Right renal cortex interstitium (tissue), 3 donors: ENCODE measurements around the gene GNAI3. TPM values are rescaled to one million over a fixed set of nuclear protein-coding genes. Genes with fewer than 3 reads are reported as not detected.
A peak's percentile ranks its signal among the peaks of the same experiment; 100 is the strongest.

Source experiments
- DNase-seq, 3 donors: peaks; one replicate each; pipeline ENCODE4 v3.0.0-alpha.2; 2013; ENCODE audit warnings: low read depth in 3 of 3, low spot score in 2 of 3
- polyA plus RNA-seq, 3 donors: library from polyadenylated mRNA; unstranded; fragments of 120-200 nt; gene quantifications; one replicate each; pipeline ENCODE4 v1.2.1, GENCODE V29; 2013; ENCODE audit not compliant: insufficient read length in 3 of 3

GNAI3 gene
- polyA plus RNA-seq, 3 donors, result 12.5 to 13.8 (median 13.5) TPM

DNA sequence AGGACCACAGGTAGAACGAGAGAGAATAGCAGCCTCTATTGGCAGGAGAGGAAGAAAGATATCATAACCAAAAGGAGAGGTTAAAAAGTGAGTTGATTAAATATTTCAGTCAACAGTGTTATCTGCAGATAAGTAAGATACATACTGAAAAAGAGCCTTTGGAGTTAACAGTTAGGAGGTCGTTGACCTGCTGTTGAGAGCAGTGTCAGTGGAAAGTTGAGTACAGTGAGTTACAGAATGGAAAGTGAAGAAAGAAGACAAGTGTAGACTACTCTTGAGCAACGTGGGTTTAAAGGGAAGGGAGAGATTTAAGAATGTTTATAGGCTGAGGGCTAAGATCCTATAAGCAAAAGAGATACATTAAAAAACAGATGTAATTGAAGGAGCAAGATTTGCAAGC lies 40.8 kb downstream of the GNAI3 start:
- no peak for DNase-seq

DNA sequence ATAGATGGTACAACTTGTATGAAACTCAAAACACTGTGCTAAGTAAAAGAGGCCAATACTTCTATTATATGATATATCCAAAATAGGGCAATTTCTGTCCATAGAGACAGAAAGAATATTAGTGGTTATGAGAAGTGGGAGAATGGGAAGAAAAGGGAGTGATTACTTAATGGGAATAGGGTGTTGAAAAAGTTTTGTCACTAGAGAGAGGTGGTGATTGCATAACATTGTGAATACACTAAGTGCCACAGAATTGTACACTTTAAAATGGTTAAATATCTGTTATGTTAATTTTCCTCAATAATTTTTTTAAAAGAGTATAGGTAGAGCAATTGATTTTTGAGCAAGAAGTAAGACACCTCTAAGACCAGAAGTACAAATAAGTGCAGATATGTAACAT lies 41.3 kb downstream of the GNAI3 start:
- no peak for DNase-seq

DNA sequence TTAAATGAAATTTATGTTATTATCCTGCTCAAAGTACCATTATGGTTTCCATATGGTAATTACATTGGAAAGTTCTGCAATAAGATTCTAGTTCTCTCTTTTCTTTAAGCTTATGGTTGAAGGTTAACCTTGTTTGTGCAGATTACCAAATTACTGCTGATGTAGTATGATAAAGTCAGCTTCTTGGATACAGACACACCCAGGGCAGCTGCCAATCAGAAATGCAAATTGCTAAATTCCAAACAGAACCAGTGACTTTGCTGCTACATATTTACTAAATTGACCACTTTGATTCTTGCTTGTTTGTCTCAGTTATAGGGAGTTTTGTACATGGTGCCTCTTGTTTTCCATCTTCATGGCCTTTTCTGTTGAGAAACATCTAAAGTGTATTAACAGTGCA lies 44.5 kb downstream of the GNAI3 start:
- DNase-seq, result no peak

DNA sequence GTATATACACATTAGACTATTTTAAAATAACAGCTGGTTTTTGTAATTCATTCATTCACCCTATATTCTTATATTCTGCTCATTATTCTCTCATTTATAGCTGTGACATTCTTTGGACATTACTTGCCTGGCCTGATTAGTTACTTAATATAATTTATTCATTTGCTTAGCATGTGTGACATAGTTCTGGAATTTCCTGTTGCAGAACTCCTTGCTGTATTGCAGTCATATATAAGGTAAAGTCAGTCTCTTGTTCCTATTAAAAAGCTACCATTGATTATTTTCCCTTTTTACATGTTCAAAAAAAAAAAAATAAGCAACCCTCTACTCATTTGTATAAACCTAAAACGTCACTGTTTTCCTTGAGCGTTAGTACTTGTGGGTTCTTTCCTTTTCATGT lies 47.1 kb downstream of the GNAI3 start:
- DNase-seq, result peak in 1 of 3 donors; percentile 29

DNA sequence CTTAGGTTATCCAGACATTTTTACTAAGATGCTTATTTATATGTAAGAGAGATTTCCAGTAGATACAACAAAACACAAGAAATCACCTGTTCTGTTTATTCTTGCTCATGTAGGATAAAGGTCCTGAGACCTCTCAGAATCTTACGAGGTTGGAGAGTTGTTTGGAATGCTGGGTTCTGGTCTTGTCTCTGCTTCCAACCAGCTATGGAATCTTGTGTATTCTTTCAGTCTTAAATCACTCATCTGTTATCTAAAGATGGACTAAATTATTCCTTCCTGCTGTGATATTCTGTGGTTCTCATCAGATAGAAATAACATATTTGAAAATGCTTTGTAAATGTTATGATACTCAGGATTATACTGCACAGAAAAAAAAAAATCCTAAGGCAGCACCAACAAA lies 49.7 kb downstream of the GNAI3 start:
- DNase-seq, result no peak

DNA sequence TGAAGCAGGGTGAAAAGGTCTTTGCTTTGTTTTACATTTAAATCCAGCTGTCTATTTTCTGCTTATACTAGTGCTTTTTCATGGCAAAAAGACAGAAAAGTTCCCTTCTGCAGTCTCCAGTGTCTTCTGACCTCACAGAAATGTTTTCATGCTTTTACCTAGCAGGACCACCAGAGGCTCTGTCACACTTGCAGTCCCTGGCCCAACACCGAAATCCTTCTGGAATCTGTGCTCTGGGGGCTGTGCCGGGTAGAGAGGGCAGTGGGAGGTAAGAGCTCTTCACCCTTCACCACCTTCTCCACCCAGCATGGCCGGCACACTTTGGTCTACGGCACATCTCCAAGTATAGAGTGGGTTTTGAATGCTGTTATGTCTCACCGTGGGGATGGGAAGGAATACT lies 50.2 kb downstream of the GNAI3 start:
- DNase-seq, result no peak

DNA sequence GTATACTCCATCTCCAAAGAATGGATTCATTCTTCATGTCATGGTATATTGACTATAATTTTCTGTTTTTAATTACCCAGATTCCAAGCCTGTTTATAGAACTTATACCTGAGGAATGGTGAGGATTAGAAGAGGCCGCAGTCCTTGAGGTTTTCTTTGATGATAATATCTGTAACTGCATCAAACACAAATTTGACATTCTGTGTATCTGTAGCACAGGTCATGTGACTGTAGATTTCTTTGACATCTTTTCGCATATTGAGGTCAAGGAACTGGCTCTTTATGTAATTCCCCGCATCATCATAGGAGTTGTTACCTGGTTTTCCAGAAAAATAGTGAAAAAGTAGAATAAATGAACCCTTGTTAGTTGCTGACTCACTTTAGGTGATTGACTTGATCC lies 54.8 kb downstream of the GNAI3 start:
- no peak for DNase-seq

DNA sequence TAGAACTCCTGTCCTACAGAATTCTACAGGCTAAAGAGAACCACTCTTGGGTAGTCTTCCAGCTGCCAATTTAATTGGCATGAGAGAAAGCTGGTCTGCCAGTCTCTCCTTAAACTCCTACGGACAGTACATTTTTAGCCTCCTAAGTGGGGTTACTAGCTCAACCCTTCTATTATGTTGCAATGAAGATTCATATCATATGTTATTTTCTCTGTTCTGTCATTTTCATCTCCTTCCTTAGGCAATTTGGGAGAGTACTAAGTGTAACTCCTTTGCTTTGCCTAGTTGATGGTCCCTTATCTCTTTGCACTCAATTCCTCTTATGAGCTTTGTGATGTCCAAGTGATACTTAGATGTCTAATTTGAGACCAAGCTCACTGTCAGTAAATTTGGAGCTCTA lies 57.0 kb downstream of the GNAI3 start:
- no peak for DNase-seq

DNA sequence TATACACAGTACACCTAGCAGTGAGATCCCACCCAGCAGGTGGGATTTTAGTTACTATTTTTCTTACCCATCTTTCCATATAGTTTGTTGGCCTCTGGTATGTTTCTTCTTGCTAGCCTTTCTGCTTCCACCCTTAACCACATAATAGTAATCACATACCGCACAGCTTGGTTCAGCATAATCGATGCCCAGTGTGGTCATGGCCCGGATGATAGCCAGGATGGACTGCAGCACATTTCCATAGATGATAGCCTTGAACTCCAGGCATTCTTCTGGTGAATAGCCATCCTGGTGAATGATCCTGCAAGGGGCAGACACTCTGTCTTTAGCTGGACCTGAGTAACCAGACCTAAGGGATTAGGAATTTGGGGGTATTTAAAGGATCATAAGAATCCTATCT lies 61.5 kb downstream of the GNAI3 start:
- no peak for DNase-seq

DNA sequence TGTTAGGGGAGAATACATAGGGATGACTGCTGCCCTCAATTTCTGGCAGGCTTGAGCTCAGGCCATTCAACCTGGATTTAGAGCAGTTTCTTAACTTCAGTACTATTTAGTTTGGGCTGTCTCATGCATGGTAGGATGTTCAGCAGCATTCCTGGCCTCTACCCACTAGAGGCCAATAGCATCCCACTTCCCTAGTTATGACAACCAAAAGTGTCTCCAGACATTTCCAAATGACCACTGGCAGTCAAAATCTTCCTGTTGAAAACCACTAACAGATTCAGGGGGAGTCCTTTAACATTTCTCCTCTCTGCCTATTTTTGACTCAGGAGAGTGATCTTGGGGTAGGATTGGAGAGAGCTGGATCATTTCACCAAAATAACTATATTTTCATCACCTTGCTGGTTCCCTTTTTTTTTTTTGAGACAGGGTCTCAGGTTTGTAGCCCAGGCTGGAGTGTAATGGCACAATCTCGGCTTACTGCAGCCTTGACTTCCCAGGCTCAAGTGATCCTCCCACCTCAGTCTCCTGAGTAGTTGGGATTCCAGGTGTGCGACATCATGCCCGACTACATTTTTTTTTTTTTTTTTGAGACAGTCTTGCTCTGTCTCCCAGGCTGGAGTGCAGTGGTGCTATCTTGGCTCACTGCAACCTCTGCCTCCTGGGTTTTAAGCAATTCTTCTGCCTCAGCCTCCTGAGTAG lies 62.3 kb downstream of the GNAI3 start:
- DNase-seq, result no peak

DNA sequence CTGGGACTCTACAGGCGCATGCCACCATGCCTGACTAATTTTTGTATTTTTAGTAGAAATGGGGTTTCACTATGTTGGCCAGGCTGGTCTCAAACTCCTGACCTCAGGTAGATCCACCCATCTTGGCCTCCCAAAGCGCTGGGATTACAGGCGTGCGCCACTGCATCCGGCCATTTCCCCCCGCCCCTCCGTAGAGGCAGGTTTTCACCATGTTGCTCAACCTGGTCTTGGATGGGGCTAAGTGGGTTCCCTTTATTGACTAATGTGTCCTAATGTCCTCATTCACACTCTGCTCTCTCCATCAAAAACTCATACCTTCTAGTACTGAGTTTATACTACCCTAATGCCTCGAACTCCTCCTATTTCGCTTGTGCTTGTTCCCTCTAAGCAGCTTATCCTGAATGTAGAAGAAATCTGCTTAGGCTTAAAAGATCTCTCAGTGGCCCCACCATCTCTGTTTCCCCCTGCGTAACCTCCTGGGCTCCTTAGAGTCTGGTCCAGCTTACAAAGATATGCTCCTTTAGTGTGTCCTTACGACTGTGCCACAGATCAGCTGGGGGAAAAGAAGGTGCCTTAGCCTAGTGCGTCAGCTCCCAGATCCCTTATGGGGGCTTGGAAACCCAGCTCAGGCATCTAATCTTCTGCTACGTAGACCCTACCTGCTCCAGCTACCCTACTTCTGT lies 63.0 kb downstream of the GNAI3 start:
- no peak for DNase-seq

DNA sequence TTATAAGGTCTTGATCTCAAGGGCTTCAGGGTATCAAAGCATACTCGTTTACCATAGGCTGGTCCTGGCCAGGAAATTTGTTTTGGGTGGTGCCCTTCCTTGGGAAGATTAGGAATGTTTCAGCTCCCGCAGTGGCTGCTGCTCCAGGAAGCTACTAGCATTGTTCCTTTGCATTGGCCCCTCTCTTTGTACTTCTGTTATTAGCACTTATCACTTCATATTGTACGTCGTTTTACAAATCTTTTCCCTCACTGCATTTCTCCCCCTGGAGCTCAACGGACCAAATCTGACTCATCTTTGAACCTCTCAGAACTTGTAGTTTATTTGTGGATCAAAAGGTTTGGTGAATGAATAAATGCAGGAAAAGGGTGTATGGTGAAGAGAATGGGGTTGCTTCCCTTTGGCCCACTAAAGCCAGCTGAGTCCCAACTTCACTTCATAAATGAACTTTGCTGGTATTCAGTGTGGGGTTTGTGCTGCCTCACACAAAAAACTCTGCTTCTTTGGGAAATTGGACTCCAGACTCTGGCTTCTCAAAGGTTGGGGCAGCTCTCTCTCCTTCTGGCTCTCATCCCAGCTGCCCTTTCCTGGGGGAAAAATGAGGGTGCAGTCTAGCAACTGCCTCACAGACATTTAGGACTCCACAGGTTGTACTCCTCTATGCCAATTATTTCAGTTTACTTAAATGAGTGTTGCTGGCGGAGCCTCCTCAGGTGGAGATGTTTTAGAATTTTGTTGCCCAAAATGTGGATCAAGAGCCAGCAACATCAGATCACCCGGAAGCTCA lies 65.1 kb downstream of the GNAI3 start:
- no peak for DNase-seq

DNA sequence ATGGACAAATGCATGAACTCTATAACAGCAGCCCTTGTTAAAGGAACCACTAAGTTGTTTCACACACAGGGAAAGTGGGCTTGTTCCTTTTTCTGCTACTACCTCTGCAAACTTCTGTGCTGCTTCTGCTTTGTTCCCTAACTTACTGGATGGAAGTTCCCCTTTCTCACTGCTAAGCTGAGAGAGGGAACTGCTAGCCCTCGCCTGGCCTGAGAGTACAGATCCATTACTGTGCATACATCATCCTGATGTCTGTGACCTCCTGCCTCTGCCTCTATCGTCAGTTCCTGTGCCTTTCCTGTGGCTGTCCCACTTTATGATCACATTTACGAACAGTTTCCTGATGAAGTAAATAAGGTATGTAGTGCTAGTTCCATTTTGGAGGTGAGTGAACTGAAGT lies 67.5 kb downstream of the GNAI3 start:
- DNase-seq, result no peak

DNA sequence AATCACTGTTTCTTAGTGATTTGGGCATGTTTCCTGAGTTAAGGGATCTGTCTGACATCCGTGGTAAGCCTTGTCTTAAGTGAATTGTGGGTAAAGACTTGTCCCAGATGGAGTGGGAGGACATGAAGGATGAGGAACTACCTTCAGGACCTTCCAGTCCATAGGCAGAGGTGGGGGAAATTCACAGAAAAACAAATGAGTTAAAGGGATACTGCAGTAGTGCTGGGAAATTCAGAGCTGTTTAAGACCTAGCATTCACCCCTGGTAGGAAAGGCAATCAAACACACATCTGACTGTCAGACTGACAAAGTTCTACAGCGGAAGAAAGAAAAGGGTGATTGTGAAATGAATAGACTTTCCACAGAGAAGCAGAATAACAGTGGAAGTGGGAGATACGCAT lies 68.0 kb downstream of the GNAI3 start:
- no peak for DNase-seq

DNA sequence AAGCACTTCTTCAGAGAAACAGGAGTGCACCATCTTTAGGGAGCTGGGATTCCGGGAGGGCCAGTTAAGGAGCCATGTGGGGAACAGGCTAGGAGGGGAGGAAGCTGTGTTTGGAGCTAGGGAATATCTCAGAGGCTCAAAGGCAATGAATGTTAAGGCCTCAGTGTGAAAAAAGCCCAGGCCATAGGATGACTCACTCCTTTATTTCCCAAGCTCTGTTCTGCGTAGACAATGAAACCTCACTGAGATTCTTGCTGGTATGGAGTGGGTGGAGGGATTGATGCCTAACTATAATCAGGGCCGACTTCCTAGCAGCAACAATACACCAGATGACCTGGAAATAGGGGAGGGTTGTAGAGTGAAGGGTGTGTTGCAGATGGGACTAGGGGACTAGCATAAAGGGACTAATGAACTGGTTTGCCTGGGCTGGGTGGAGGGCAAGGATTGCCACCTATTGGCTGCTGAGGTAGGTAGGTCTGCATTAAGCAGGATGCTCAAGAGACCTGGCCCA lies 68.9 kb downstream of the GNAI3 start:
- DNase-seq, result no peak

DNA sequence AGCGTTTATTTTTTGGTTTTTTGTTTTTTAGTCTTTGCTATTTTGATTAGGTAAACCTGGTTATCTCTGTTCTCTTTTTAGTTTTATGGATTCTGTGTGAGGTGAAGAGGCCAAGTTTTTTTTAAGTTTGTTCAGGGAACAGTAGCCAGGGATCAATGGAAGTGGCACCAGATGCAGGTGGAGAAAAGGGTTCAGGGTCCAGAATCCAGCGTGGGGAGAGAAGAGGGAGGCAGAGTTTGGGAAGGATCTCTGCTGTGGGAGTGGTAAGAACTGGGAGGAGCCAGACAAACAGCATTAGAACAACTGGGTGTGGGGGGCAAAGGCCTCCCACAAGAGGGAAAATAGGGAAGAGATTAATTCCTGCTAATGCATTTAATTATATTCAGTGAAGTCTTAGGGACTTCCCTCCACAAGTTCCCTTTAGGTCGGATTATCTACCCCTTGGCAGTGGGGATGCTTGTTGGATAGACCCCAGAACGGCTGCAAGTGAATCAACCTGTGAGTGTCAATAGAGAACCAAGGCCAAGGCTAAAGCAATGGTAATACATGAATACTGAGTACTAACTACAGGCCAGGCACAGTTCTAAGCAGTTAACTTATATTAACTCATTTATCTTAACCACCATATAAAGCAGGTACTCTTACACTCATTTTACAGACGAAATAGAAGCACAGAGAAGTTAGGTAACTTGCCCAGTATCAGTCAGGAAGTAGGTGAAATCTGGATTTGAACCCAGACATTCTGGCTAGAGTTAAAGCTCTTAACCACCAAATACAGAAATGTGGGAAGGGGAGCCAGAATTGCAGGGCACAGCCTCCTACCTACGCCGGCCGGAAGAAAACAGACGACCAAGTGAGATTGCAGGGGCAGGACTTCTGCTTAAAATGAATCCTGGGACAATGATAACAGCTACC lies 70.5 kb downstream of the GNAI3 start:
- no peak for DNase-seq

DNA sequence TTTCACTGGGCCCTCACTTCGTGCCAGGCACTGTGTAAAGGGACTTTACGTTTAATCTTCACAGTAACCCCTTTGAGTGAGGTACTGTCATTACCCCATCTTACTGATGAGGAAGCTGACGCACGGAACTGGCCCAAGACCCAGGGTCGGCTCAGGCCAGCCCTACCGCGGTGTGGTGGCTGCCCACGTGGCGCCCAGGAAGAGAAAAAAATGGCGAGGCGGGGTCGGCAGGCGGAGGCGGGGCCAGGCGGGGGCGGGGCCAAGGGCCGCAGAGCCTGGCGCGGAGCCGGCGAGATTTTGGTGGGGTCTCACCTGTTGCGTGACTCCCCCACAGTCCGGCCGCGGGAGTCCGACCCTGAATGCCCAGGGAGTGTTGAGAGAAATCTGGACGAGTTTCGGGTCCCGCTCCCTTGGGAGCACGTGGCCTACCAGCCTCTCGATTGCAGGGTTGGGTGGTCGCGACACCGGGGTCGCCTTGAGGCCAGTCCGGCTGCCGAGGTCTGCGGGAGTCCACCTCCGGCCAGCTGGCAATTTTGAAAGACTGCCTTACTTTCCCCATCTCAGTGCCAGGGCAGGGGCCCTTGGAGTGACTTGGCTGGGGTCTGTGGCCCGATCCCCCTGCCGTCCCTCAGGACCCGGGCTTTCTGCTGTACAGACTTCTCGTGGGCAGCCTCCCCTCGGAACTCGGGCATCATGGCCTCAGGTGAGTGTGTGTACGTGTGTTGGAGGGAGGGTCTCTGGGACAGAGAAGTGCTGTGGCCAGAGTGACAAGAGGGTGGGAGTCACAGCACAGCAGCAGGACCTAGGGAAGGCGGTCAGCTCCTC lies 71.4 kb downstream of the GNAI3 start, which contains the start of the genes AMPD2 and GNAT2:
TSS of gene AMPD2 (plus strand) at position 262 of the 825 bp plus-strand sequence. CDS start 1,339 bp downstream, outside the sequence.
TSS of gene GNAT2 (minus strand) at position 41 of the 825 bp plus-strand sequence. CDS start 6,746 bp downstream, outside the sequence.
- DNase-seq, result no peak

DNA sequence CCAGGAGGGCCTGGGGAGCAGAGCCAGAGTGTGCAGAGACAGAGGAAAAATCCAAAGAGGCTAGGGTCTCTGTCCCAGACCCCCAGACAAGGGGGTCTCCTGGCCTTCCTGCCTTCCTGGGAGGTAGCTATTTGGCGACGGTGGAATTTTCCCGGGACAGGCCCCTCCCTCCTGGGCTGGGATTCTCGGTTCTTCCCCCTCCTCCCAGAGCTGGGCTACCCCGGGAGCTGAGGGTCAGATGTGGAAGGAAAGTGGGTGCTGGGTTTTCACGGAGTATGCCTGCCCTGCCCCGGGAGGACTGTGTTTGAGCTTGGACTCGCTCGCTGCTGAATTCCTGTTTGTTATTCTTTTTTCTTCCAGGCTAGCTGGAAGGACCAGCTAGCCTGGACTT lies 72.0 kb downstream of the GNAI3 start:
- no peak for DNase-seq

DNA sequence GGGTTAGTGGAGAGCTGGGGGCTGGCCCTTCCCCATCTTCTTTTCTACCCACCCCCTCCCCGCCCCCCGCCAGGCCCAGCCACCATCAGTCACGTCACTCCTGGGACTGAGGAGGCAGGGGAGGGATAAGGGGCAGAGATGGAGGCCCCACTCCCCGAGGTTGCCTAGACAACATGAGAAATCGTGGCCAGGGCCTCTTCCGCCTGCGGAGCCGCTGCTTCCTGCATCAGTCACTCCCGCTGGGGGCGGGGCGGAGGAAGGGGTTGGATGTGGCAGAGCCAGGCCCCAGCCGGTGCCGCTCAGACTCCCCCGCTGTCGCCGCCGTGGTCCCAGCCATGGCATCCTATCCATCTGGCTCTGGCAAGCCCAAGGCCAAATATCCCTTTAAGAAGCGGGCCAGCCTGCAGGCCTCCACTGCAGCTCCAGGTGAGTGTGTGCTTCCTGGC lies 72.4 kb downstream of the GNAI3 start:
- DNase-seq, result peak in 2 of 3 donors; percentile 84 to 88
